HEK293 (cell line): ENCODE results near the gene LFNG.

Experiments
- CTCF ChIA-PET: fragments of 350-600 bp; formaldehyde crosslinking; extraction: SDS; loops from one replicate; lab custom pipeline; 2021; ENCODE audit warnings: antibody characterized with exemption; lab: Yijun Ruan, JAX
- POLR2A ChIA-PET: fragments of 300-600 bp; formaldehyde crosslinking; extraction: SDS; loops from one replicate; lab custom pipeline; 2020; ENCODE audit warnings: antibody characterized with exemption, inconsistent platforms; lab: Yijun Ruan, JAX
- H3K27ac ChIP-seq: fragments of 200-500 bp; sonication (Bioruptor generic); 2 replicates; pipeline ENCODE4 v1.5.1; 2014; ENCODE audit warnings: low read depth, low read length, control low read depth, inconsistent platforms; ENCODE audit errors: extremely low read depth
- H3K36me3 ChIP-seq, 2 experiments: fragments of 200-500 bp in 1 of 2; sonication (Bioruptor generic) in 1 of 2; 1 replicate in 1 of 2; 2 replicates in 1 of 2; pipeline ENCODE4 v1.5.1; 2014 to 2017; ENCODE audit warnings: inconsistent platforms in 2 of 2, low read length in 2 of 2; ENCODE audit not compliant: control insufficient read depth in 2 of 2, insufficient read depth in 1 of 2
- H3K4me1 ChIP-seq: fragments of 200-500 bp; sonication (Bioruptor generic); 2 replicates; pipeline ENCODE4 v1.5.1; 2014; ENCODE audit warnings: mild to moderate bottlenecking, low read length, inconsistent platforms; ENCODE audit not compliant: control insufficient read depth, insufficient read depth
- H3K4me3 ChIP-seq: 2 replicates; pipeline ENCODE4 v1.5.1; 2011; ENCODE audit warnings: low read depth, mild to moderate bottlenecking, control low read depth, low read length, moderate library complexity
- H3K9me3 ChIP-seq: fragments of 200-500 bp; sonication (Bioruptor generic); 2 replicates; pipeline ENCODE4 v1.5.1; 2014; ENCODE audit warnings: low read depth, low read length, inconsistent platforms; ENCODE audit not compliant: control insufficient read depth, insufficient read depth
- EGR2 ChIP-seq: fragments of 450-650 bp; formaldehyde crosslinking; IDR thresholded peaks from 2 replicates; pipeline ENCODE4 v1.5.1; 2016; ENCODE audit warnings: low read depth, missing biosample characterization, missing genetic modification characterization
- GLIS1 ChIP-seq: fragments of 450-650 bp; formaldehyde crosslinking; IDR thresholded peaks from 2 replicates; pipeline ENCODE4 v1.5.1; 2016; ENCODE audit warnings: missing biosample characterization, missing genetic modification characterization
- KLF1 ChIP-seq: fragments of 450-650 bp; formaldehyde crosslinking; IDR thresholded peaks from 2 replicates; pipeline ENCODE4 v1.5.1; 2016; ENCODE audit warnings: missing biosample characterization, missing genetic modification characterization
- KLF8 ChIP-seq: fragments of 450-650 bp; formaldehyde crosslinking; IDR thresholded peaks from 2 replicates; pipeline ENCODE4 v1.5.1; 2016; ENCODE audit warnings: missing biosample characterization, missing genetic modification characterization
- TCF7L2 ChIP-seq: IDR thresholded peaks from 2 replicates; pipeline ENCODE4 v1.6.1; 2011; ENCODE audit warnings: low read depth, mild to moderate bottlenecking, inconsistent platforms, low read length, moderate library complexity, borderline replicate concordance
- ZBTB48 ChIP-seq: fragments of 450-650 bp; formaldehyde crosslinking; IDR thresholded peaks from 2 replicates; pipeline ENCODE4 v1.5.1; 2016; ENCODE audit warnings: missing biosample characterization, missing genetic modification characterization
- ZBTB7A ChIP-seq: fragments of 450-650 bp; formaldehyde crosslinking; IDR thresholded peaks from 2 replicates; pipeline ENCODE4 v1.5.1; 2016; ENCODE audit warnings: low read depth, missing biosample characterization, missing genetic modification characterization
- ZEB2 ChIP-seq: fragments of 450-650 bp; formaldehyde crosslinking; IDR thresholded peaks from 2 replicates; pipeline ENCODE4 v1.5.1; 2016; ENCODE audit warnings: missing biosample characterization, missing genetic modification characterization
- ZFHX2 ChIP-seq: fragments of 450-650 bp; formaldehyde crosslinking; conservative IDR thresholded peaks from 2 replicates; pipeline ENCODE4 v1.5.1; 2016; ENCODE audit warnings: missing biosample characterization, missing genetic modification characterization
- ZFP3 ChIP-seq: fragments of 450-650 bp; formaldehyde crosslinking; IDR thresholded peaks from 2 replicates; pipeline ENCODE4 v1.5.1; 2016; ENCODE audit warnings: low read depth, missing biosample characterization, missing genetic modification characterization
- ZNF112 ChIP-seq: fragments of 450-650 bp; formaldehyde crosslinking; IDR thresholded peaks from 2 replicates; pipeline ENCODE4 v1.5.0; 2017; ENCODE audit warnings: missing biosample characterization, missing genetic modification characterization
- ZNF132 ChIP-seq: fragments of 450-650 bp; formaldehyde crosslinking; IDR thresholded peaks from 2 replicates; pipeline ENCODE4 v1.5.1; 2017; ENCODE audit warnings: missing biosample characterization, missing genetic modification characterization, borderline replicate concordance
- ZNF175 ChIP-seq: fragments of 450-650 bp; formaldehyde crosslinking; IDR thresholded peaks from 2 replicates; pipeline ENCODE4 v1.5.1; 2016; ENCODE audit warnings: missing biosample characterization, missing genetic modification characterization
- ZNF2 ChIP-seq: fragments of 450-650 bp; formaldehyde crosslinking; IDR thresholded peaks from 2 replicates; pipeline ENCODE4 v1.5.1; 2016; ENCODE audit warnings: missing biosample characterization, missing genetic modification characterization
- ZNF202 ChIP-seq: fragments of 450-650 bp; formaldehyde crosslinking; IDR thresholded peaks from 2 replicates; pipeline ENCODE4 v1.5.1; 2016; ENCODE audit warnings: missing biosample characterization, missing genetic modification characterization, borderline replicate concordance
- ZNF341 ChIP-seq: fragments of 450-650 bp; formaldehyde crosslinking; IDR thresholded peaks from 2 replicates; pipeline ENCODE4; 2016; ENCODE audit warnings: low read depth, missing biosample characterization, missing genetic modification characterization
- ZNF510 ChIP-seq: fragments of 450-650 bp; formaldehyde crosslinking; IDR thresholded peaks from 2 replicates; pipeline ENCODE4 v1.5.1; 2018; ENCODE audit warnings: mild to moderate bottlenecking, missing genetic modification characterization, missing biosample characterization; ENCODE audit not compliant: insufficient replicate concordance
- ZNF549 ChIP-seq: fragments of 450-650 bp; IDR thresholded peaks from 2 replicates; pipeline ENCODE4 v1.5.1; 2018; ENCODE audit warnings: missing biosample characterization, missing genetic modification characterization, mild to moderate bottlenecking, inconsistent platforms, moderate library complexity
- ZNF610 ChIP-seq: fragments of 450-650 bp; formaldehyde crosslinking; IDR thresholded peaks from 2 replicates; pipeline ENCODE4 v1.5.1; 2016; ENCODE audit warnings: missing biosample characterization, missing genetic modification characterization, borderline replicate concordance
- ZNF623 ChIP-seq: fragments of 450-650 bp; formaldehyde crosslinking; IDR thresholded peaks from 2 replicates; pipeline ENCODE4 v1.5.1; 2016; ENCODE audit warnings: missing biosample characterization, missing genetic modification characterization
- ZSCAN30 ChIP-seq: fragments of 450-650 bp; IDR thresholded peaks from 2 replicates; pipeline ENCODE4 v1.5.1; 2018; ENCODE audit warnings: missing biosample characterization, mild to moderate bottlenecking, missing genetic modification characterization, moderate library complexity
- TF ChIP-seq, protein P1 (sequence below): fragments of 450-650 bp; formaldehyde crosslinking; IDR thresholded peaks from 2 replicates; pipeline ENCODE4 v1.5.1; 2016; ENCODE audit warnings: missing biosample characterization, missing genetic modification characterization
- TF ChIP-seq, protein P2 (sequence below): fragments of 450-650 bp; formaldehyde crosslinking; IDR thresholded peaks from 2 replicates; pipeline ENCODE4 v1.5.1; 2016; ENCODE audit warnings: missing biosample characterization, missing genetic modification characterization
- TF ChIP-seq, protein P3 (sequence below): fragments of 450-650 bp; formaldehyde crosslinking; IDR thresholded peaks from 2 replicates; pipeline ENCODE4 v1.5.1; 2017; ENCODE audit warnings: missing biosample characterization, missing genetic modification characterization
- TF ChIP-seq, protein P4 (sequence below): fragments of 450-650 bp; formaldehyde crosslinking; IDR thresholded peaks from 2 replicates; pipeline ENCODE4 v1.5.1; 2017; ENCODE audit warnings: missing biosample characterization, missing genetic modification characterization

The LFNG gene

DNA sequence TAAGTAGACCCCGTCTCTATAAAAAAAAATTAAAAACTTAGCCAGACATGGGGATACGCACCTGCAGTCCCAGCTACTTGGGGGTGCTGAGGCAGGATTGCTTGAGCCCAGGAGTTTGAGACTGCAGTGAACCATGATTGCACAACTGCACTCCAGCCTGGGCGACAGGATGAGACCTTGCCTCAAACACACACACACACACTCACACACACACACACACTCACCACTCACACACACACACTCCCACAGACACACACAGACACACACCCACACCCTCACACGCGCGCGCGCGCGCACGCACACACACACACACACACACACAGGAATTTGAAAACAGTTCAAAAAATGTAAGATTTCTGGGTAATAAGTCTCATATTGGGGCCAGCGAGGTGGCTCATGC, 34.7 kb upstream of the LFNG start (continued):
- TF ChIP-seq EGR2 (tag by site-specific recombination) (peak; percentile 55), ZNF341 (tag by site-specific recombination) (no peak), KLF8 (tag by site-specific recombination) (no peak), ZEB2 (no peak), ZNF112 (no peak), ZFHX2 (tag by site-specific recombination) (peak; percentile 54), ZFP3 (tag by site-specific recombination) (no peak), ZBTB48 (tag by site-specific recombination) (no peak), ZSCAN30 (tag by site-specific recombination) (no peak)
- TF ChIP-seq, protein P1, sequence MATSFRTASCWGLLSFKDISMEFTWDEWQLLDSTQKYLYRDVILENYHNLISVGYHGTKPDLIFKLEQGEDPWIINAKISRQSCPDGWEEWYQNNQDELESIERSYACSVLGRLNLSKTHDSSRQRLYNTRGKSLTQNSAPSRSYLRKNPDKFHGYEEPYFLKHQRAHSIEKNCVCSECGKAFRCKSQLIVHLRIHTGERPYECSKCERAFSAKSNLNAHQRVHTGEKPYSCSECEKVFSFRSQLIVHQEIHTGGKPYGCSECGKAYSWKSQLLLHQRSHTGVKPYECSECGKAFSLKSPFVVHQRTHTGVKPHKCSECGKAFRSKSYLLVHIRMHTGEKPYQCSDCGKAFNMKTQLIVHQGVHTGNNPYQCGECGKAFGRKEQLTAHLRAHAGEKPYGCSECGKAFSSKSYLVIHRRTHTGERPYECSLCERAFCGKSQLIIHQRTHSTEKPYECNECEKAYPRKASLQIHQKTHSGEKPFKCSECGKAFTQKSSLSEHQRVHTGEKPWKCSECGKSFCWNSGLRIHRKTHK (tag by site-specific recombination) = no peak

DNA sequence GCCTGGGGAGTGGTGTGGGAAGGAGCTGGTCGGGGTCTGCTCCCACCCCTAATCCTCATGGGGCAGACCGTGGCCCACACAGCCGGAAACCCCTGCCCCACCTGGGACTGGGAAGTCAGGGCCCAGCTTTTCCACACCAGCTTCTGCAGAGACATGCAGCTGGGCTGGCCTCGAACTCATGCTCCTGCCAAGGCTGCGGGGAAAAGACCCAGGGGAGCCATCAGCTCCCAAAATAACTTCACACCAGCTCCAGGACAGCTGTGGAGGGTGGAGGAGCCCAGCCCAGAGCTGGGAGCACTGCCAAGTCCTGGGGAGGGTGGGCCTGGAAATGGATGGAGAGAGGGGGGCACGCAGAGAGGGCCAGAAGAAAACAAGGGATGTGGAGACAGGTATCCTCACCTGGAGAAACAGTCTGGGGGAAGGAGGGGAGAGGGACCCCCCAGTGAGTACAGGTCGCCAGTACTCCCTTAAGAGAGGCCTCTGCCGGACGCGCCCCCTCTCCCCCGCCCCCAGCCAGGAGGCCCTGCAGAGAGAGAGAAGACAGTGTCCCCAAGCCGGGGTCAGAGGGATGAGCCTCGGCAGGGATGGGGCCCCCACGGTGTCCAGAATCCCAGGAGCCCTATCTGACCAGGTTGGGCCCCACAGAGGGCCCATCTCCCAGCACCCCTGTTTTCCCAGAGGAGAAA, 31.8 kb upstream of the LFNG start:
- POLR2A ChIA-PET = no interaction called here
- TF ChIP-seq KLF1 (tag by site-specific recombination) (peak; percentile 72), GLIS1 (tag by site-specific recombination) (peak; percentile 28), ZNF623 (no peak), TCF7L2 (no peak), ZBTB7A (tag by site-specific recombination) (no peak), ZNF202 (no peak), ZNF175 (tag by site-specific recombination) (no peak), ZNF132 (tag by site-specific recombination) (no peak), ZNF549 (no peak), ZNF610 (tag by site-specific recombination) (no peak), ZNF2 (tag by site-specific recombination) (no peak), ZNF510 (no peak)
- TF ChIP-seq, protein P2, sequence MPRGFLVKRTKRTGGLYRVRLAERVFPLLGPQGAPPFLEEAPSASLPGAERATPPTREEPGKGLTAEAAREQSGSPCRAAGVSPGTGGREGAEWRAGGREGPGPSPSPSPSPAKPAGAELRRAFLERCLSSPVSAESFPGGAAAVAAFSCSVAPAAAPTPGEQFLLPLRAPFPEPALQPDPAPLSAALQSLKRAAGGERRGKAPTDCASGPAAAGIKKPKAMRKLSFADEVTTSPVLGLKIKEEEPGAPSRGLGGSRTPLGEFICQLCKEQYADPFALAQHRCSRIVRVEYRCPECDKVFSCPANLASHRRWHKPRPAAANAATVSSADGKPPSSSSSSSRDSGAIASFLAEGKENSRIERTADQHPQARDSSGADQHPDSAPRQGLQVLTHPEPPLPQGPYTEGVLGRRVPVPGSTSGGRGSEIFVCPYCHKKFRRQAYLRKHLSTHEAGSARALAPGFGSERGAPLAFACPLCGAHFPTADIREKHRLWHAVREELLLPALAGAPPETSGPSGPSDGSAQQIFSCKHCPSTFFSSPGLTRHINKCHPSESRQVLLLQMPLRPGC = no peak
- TF ChIP-seq, protein P3, sequence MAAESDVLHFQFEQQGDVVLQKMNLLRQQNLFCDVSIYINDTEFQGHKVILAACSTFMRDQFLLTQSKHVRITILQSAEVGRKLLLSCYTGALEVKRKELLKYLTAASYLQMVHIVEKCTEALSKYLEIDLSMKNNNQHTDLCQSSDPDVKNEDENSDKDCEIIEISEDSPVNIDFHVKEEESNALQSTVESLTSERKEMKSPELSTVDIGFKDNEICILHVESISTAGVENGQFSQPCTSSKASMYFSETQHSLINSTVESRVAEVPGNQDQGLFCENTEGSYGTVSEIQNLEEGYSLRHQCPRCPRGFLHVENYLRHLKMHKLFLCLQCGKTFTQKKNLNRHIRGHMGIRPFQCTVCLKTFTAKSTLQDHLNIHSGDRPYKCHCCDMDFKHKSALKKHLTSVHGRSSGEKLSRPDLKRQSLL (tag by site-specific recombination) = peak; percentile 46; the same call in 1 of the 2 replicates
- TF ChIP-seq, protein P4, sequence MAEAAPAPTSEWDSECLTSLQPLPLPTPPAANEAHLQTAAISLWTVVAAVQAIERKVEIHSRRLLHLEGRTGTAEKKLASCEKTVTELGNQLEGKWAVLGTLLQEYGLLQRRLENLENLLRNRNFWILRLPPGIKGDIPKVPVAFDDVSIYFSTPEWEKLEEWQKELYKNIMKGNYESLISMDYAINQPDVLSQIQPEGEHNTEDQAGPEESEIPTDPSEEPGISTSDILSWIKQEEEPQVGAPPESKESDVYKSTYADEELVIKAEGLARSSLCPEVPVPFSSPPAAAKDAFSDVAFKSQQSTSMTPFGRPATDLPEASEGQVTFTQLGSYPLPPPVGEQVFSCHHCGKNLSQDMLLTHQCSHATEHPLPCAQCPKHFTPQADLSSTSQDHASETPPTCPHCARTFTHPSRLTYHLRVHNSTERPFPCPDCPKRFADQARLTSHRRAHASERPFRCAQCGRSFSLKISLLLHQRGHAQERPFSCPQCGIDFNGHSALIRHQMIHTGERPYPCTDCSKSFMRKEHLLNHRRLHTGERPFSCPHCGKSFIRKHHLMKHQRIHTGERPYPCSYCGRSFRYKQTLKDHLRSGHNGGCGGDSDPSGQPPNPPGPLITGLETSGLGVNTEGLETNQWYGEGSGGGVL (tag by site-specific recombination) = no peak
- CTCF ChIA-PET = interaction anchor here (0.6 kb wide), 1 partner anchor 19 kb away, joined by 3 read pairs; no protein-coding TSS in a partner anchor

More for the DNA sequence above, 31.8 kb upstream of the LFNG start:
- Histone ChIP-seq H3K4me1 (no peaks in the 10 kb centered on the region), H3K9me3 (no peaks in the 10 kb centered on the region), H3K27ac (no peak overlapping the region), H3K36me3 (no peaks in the 10 kb centered on the region), H3K4me3 (no peak overlapping the region)
